GM23338 (cell line): ENCODE data around the gene MYO1A. TPM values are rescaled to one million over a fixed set of nuclear protein-coding genes. Genes with fewer than 3 reads are reported as not detected.
"Not testable (repeated sequence)": the region's sequence is repeated elsewhere in the genome, so short reads cannot be mapped to it uniquely, and the experiment has no call there.

ENCODE experiments used
- ATAC-seq: fragments of 200-7000 bp; cut with Tn5 transposase; 3 replicates; pipeline ENCODE4 v1.9.1; 2020
- DNase-seq: peaks from one replicate; pipeline ENCODE4 v3.0.0-alpha.2; 2015; ENCODE audit warnings: low spot score
- H2AFZ ChIP-seq: fragments of 200-600 bp; sonication (generic); 2 replicates; pipeline ENCODE4 v1.8.0; 2016; ENCODE audit warnings: antibody characterized with exemption, mild to moderate bottlenecking, moderate library complexity
- H3F3A ChIP-seq: fragments of 200-600 bp; sonication (generic); replicated peaks from 2 replicates; pipeline ENCODE4 v1.8.0; 2017; ENCODE audit warnings: antibody characterized with exemption, mixed run types, low read depth
- H3K27ac ChIP-seq: fragments of 200-600 bp; sonication (generic); 2 replicates; pipeline ENCODE4 v1.6.1; 2016; ENCODE audit warnings: low read depth
- H3K27me3 ChIP-seq: fragments of 200-600 bp; sonication (generic); 2 replicates; pipeline ENCODE4 v1.8.0; 2016; ENCODE audit warnings: mild to moderate bottlenecking, mixed run types, moderate library complexity; ENCODE audit not compliant: insufficient read depth
- H3K36me3 ChIP-seq: fragments of 200-600 bp; sonication (generic); 2 replicates; pipeline ENCODE4 v1.8.0; 2016; ENCODE audit warnings: mild to moderate bottlenecking; ENCODE audit not compliant: insufficient read depth
- H3K4me1 ChIP-seq: fragments of 200-600 bp; sonication (generic); 2 replicates; pipeline ENCODE4 v1.8.0; 2016; ENCODE audit warnings: mild to moderate bottlenecking, moderate library complexity; ENCODE audit not compliant: insufficient read depth
- H3K4me2 ChIP-seq: fragments of 200-600 bp; sonication (generic); 2 replicates; pipeline ENCODE4 v1.7.1; 2017; ENCODE audit warnings: mixed run types
- H3K4me3 ChIP-seq: fragments of 200-600 bp; sonication (generic); 2 replicates; pipeline ENCODE4 v1.6.1; 2016; ENCODE audit warnings: mixed run types
- H3K79me2 ChIP-seq: fragments of 200-600 bp; sonication (generic); replicated peaks from 2 replicates; pipeline ENCODE4 v1.8.0; 2017; ENCODE audit warnings: mild to moderate bottlenecking; ENCODE audit not compliant: insufficient read depth
- H3K9me2 ChIP-seq: fragments of 200-600 bp; sonication (generic); 2 replicates; pipeline ENCODE4 v1.8.0; 2017; ENCODE audit not compliant: insufficient read depth
- H4K20me1 ChIP-seq: fragments of 200-600 bp; sonication (generic); replicated peaks from 2 replicates; pipeline ENCODE4 v1.8.0; 2017; ENCODE audit warnings: mild to moderate bottlenecking; ENCODE audit not compliant: insufficient read depth
- H3K27ac Mint-ChIP-seq: 2 replicates; pipeline ENCODE4 v1.8.0; 2020; ENCODE audit warnings: inconsistent platforms, mild to moderate bottlenecking, moderate library complexity, mixed read lengths
- H3K27me3 Mint-ChIP-seq: 3 replicates; pipeline ENCODE4 v1.8.0; 2022; ENCODE audit warnings: low read depth, mild to moderate bottlenecking, moderate library complexity, mixed read lengths, inconsistent platforms; ENCODE audit not compliant: insufficient read depth, poor library complexity
- H3K36me3 Mint-ChIP-seq: 3 replicates; pipeline ENCODE4 v1.8.0; 2021; ENCODE audit warnings: low read depth, mild to moderate bottlenecking, inconsistent platforms, moderate library complexity, mixed read lengths
- H3K4me1 Mint-ChIP-seq: 3 replicates; pipeline ENCODE4 v1.8.0; 2020; ENCODE audit warnings: mild to moderate bottlenecking, inconsistent platforms, mixed read lengths
- H3K4me3 Mint-ChIP-seq: 3 replicates; pipeline ENCODE4 v1.8.0; 2021; ENCODE audit warnings: moderate library complexity, mild to moderate bottlenecking, inconsistent platforms, mixed read lengths
- H3K9me3 Mint-ChIP-seq: 3 replicates; pipeline ENCODE4 v1.8.0; 2020; ENCODE audit warnings: moderate library complexity, mild to moderate bottlenecking, inconsistent platforms, mixed read lengths
- CREB1 ChIP-seq: fragments of 250-450 bp; sonication (Bioruptor Pico); IDR thresholded peaks from 2 replicates; pipeline ENCODE4 v1.5.0; 2020; ENCODE audit warnings: low read depth, mild to moderate bottlenecking, moderate library complexity
- EZH2 ChIP-seq: fragments of 200-600 bp; sonication (generic); IDR thresholded peaks from one replicate; pipeline ENCODE4 v1.8.0; 2017; ENCODE audit warnings: antibody characterized with exemption, mild to moderate bottlenecking, low read depth; ENCODE audit not compliant: unreplicated experiment
- EZH2phosphoT487 ChIP-seq: fragments of 200-600 bp; sonication (generic); IDR thresholded peaks from one replicate; pipeline ENCODE4 v1.8.1; 2018; ENCODE audit warnings: antibody characterized with exemption; ENCODE audit not compliant: unreplicated experiment
- JUNB ChIP-seq: IDR thresholded peaks from one replicate; pipeline ENCODE4 v1.6.1; 2016; ENCODE audit warnings: antibody characterized with exemption; ENCODE audit not compliant: unreplicated experiment
- NANOG ChIP-seq: IDR thresholded peaks from 2 replicates; pipeline ENCODE4 v1.6.1; 2016; ENCODE audit warnings: antibody characterized with exemption, borderline replicate concordance
- STAT1 ChIP-seq: IDR thresholded peaks from one replicate; pipeline ENCODE4 v1.6.1; 2016; ENCODE audit warnings: antibody characterized with exemption; ENCODE audit not compliant: unreplicated experiment
- ZNF331 ChIP-seq: fragments of 250-450 bp; sonication (Bioruptor Pico); IDR thresholded peaks from 2 replicates; pipeline ENCODE4 v1.5.0; 2020; ENCODE audit warnings: low read depth, mild to moderate bottlenecking, moderate library complexity
- polyA plus RNA-seq: library from polyadenylated mRNA; unstranded; fragments of >200 nt; fragmentation: Nextera tagmentation; extraction: Ambion mirVana; gene quantifications from 2 replicates; pipeline ENCODE4 v1.2.1, GENCODE V29; 2016
- total RNA-seq: library from RNA; depleted of rRNA; stranded (reverse); fragments of >200 nt; shearing (Covaris generic); gene quantifications from 2 replicates; pipeline ENCODE4 v1.2.3, GENCODE V29; 2014
- TF ChIP-seq, protein P1 (sequence below): IDR thresholded peaks from 2 replicates; pipeline ENCODE4 v1.6.1; 2016; ENCODE audit warnings: antibody characterized with exemption
- TF ChIP-seq, protein P2 (sequence below): IDR thresholded peaks from one replicate; pipeline ENCODE4 v1.6.1; 2018; ENCODE audit warnings: antibody characterized with exemption; ENCODE audit not compliant: unreplicated experiment
- TF ChIP-seq, protein P3 (sequence below), 2 experiments: fragments of 200-600 bp in 1 of 2; sonication (generic) in 1 of 2; conservative IDR thresholded peaks; 2 replicates each; pipeline versions ENCODE4 v1.5.1 to v1.6.1; 2016 to 2017; ENCODE audit warnings: antibody characterized with exemption in 2 of 2, low read depth in 2 of 2, mild to moderate bottlenecking in 2 of 2, moderate library complexity in 1 of 2

MYO1A gene
- total and polyA plus RNA-seq, 2 experiments from 2014 or later, result not detected

DNA sequence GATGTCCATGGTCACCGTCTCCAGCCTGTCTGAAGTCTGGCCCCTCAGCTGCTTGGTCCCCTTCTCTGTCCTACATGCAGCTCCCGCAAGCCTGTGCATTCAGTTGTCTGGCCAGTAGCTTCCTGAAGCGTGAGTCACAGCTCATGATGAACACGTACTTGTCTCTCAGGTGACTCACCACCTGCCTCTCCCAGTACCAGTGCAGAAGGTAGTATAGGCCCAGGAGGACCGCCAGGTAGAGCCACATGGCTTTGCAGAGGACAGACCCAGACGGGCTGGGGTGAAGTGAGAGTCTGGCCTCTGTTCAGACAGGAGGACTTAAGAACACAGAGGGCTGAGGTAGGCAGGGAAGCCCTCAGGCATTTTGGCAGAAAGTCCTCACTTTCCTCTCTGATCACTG lies 64.2 kb downstream of the MYO1A start:
- not testable (repeated sequence) for H3K9me2 ChIP-seq, ATAC-seq, H3K4me3 Mint-ChIP-seq, H3K4me2 ChIP-seq, H2AFZ ChIP-seq, H3K9me3 Mint-ChIP-seq, H3K79me2 ChIP-seq, H4K20me1 ChIP-seq, H3K36me3 Mint-ChIP-seq, H3K27ac ChIP-seq, H3K27ac Mint-ChIP-seq, H3K4me1 Mint-ChIP-seq, H3K27me3 ChIP-seq, H3K36me3 ChIP-seq, DNase-seq, H3K4me3 ChIP-seq, H3F3A ChIP-seq
- peaks cover 10% of the 10 kb centered on the region for H3K4me1 ChIP-seq
- peaks cover 14% of the 10 kb centered on the region for H3K27me3 Mint-ChIP-seq

DNA sequence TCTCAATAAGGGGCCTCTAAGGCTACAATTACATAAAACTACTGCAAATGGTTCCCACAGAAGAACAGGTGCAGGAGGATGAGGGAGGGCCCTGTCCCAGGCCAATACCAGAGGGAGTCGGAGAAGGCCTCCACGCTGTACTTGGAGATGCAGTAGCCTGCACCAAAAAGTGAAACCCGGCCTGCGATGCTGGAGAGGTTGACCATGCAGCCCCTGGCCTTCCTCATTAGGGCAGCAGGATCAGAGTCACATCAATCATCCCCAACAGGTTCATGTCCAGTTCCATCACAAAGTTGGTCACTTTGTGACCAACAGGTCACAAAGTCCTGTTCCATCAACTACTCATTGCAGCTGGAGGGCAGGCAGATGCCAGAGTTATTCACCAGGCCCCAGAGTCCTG lies 66.5 kb downstream of the MYO1A start:
- H3K27ac ChIP-seq, result no peak overlapping the region
- H3K4me3 ChIP-seq, result no peak overlapping the region
- H3K27ac Mint-ChIP-seq, result no peak overlapping the region
- no peaks in the 10 kb centered on the region for H3K27me3 ChIP-seq
- peaks cover 5% of the 10 kb centered on the region; the same call in 1 of the 3 replicates for H3K36me3 Mint-ChIP-seq
- H3K27me3 Mint-ChIP-seq, result peaks cover 15% of the 10 kb centered on the region
- H3K36me3 ChIP-seq, result no peaks in the 10 kb centered on the region
- H3K79me2 ChIP-seq, result no peaks in the 10 kb centered on the region
- no peaks in the 10 kb centered on the region for H4K20me1 ChIP-seq
- H3K4me1 ChIP-seq, result peaks cover 8% of the 10 kb centered on the region
- DNase-seq, result no peak
- peaks cover 17% of the 10 kb centered on the region for H3K9me2 ChIP-seq
- H2AFZ ChIP-seq, result no peak overlapping the region
- H3K4me1 Mint-ChIP-seq, result peaks cover 8% of the 10 kb centered on the region
- ATAC-seq, result no peak
- H3K4me2 ChIP-seq, result no peak overlapping the region
- H3K4me3 Mint-ChIP-seq, result no peak overlapping the region
- H3F3A ChIP-seq, result no peaks in the 10 kb centered on the region
- 0 out of 3 replicates have a peak, but pooled peaks cover under 1% of the 10 kb centered on the region for H3K9me3 Mint-ChIP-seq
- TF ChIP-seq, protein P1, sequence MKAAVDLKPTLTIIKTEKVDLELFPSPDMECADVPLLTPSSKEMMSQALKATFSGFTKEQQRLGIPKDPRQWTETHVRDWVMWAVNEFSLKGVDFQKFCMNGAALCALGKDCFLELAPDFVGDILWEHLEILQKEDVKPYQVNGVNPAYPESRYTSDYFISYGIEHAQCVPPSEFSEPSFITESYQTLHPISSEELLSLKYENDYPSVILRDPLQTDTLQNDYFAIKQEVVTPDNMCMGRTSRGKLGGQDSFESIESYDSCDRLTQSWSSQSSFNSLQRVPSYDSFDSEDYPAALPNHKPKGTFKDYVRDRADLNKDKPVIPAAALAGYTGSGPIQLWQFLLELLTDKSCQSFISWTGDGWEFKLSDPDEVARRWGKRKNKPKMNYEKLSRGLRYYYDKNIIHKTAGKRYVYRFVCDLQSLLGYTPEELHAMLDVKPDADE, result no peak
- TF ChIP-seq, protein P2, sequence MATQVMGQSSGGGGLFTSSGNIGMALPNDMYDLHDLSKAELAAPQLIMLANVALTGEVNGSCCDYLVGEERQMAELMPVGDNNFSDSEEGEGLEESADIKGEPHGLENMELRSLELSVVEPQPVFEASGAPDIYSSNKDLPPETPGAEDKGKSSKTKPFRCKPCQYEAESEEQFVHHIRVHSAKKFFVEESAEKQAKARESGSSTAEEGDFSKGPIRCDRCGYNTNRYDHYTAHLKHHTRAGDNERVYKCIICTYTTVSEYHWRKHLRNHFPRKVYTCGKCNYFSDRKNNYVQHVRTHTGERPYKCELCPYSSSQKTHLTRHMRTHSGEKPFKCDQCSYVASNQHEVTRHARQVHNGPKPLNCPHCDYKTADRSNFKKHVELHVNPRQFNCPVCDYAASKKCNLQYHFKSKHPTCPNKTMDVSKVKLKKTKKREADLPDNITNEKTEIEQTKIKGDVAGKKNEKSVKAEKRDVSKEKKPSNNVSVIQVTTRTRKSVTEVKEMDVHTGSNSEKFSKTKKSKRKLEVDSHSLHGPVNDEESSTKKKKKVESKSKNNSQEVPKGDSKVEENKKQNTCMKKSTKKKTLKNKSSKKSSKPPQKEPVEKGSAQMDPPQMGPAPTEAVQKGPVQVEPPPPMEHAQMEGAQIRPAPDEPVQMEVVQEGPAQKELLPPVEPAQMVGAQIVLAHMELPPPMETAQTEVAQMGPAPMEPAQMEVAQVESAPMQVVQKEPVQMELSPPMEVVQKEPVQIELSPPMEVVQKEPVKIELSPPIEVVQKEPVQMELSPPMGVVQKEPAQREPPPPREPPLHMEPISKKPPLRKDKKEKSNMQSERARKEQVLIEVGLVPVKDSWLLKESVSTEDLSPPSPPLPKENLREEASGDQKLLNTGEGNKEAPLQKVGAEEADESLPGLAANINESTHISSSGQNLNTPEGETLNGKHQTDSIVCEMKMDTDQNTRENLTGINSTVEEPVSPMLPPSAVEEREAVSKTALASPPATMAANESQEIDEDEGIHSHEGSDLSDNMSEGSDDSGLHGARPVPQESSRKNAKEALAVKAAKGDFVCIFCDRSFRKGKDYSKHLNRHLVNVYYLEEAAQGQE, result no peak
- TF ChIP-seq EZH2phosphoT487 (no peak), EZH2 (no peak), CREB1 (CRISPR knock-in tag) (no peak), JUNB (no peak), ZNF331 (CRISPR knock-in tag) (no peak), STAT1 (no peak), NANOG (no peak)
- TF ChIP-seq, protein P3, sequence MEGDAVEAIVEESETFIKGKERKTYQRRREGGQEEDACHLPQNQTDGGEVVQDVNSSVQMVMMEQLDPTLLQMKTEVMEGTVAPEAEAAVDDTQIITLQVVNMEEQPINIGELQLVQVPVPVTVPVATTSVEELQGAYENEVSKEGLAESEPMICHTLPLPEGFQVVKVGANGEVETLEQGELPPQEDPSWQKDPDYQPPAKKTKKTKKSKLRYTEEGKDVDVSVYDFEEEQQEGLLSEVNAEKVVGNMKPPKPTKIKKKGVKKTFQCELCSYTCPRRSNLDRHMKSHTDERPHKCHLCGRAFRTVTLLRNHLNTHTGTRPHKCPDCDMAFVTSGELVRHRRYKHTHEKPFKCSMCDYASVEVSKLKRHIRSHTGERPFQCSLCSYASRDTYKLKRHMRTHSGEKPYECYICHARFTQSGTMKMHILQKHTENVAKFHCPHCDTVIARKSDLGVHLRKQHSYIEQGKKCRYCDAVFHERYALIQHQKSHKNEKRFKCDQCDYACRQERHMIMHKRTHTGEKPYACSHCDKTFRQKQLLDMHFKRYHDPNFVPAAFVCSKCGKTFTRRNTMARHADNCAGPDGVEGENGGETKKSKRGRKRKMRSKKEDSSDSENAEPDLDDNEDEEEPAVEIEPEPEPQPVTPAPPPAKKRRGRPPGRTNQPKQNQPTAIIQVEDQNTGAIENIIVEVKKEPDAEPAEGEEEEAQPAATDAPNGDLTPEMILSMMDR (conservative IDR thresholded peaks at IDR 0.05; ENCODE audit: low read depth in 2 of 2), result no peak
